Hepatocyte (in vitro differentiated cells): ENCODE data around the gene FAM24B.

Source experiments
- EZH2 ChIP-seq: fragments of 200-600 bp; sonication (generic); IDR thresholded peaks from 2 replicates; pipeline ENCODE4 v1.6.1; 2016; ENCODE audit warnings: antibody characterized with exemption, mild to moderate bottlenecking, borderline replicate concordance
- EZH2phosphoT487 ChIP-seq: fragments of 200-600 bp; sonication (generic); IDR thresholded peaks from one replicate; pipeline ENCODE4 v1.6.1; 2018; ENCODE audit warnings: antibody characterized with exemption, mild to moderate bottlenecking, low read depth, moderate library complexity; ENCODE audit not compliant: unreplicated experiment, severe bottlenecking
- TF ChIP-seq, protein P1 (sequence below): fragments of 200-600 bp; sonication (generic); IDR thresholded peaks from 2 replicates; pipeline ENCODE4 v1.5.1; 2016; ENCODE audit warnings: antibody characterized with exemption, mild to moderate bottlenecking; ENCODE audit not compliant: poor library complexity

DNA sequence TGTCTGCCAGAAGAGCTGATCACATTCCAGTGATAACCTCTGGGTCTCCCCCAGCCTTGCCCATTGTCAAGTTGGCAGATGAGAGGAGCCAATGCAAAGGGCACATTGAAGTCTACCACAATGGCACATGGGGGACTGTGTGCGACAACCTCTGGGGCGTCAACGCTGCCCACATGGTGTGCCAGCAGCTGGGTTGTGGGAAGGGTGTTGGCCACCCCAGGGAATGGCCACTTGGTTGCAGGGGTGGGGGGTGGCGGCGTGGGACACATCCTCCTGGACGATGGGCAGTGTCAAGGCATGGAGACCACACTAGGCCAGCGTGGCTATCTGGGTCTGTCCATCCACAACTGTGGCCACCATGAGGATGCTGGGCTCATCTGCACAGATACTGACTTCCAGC lies 77.1 kb downstream of the FAM24B start:
- TF ChIP-seq, protein P1, sequence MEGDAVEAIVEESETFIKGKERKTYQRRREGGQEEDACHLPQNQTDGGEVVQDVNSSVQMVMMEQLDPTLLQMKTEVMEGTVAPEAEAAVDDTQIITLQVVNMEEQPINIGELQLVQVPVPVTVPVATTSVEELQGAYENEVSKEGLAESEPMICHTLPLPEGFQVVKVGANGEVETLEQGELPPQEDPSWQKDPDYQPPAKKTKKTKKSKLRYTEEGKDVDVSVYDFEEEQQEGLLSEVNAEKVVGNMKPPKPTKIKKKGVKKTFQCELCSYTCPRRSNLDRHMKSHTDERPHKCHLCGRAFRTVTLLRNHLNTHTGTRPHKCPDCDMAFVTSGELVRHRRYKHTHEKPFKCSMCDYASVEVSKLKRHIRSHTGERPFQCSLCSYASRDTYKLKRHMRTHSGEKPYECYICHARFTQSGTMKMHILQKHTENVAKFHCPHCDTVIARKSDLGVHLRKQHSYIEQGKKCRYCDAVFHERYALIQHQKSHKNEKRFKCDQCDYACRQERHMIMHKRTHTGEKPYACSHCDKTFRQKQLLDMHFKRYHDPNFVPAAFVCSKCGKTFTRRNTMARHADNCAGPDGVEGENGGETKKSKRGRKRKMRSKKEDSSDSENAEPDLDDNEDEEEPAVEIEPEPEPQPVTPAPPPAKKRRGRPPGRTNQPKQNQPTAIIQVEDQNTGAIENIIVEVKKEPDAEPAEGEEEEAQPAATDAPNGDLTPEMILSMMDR = no peak
- TF ChIP-seq EZH2 = no peak
- no peak for TF ChIP-seq EZH2phosphoT487
